Activated CD4-positive, alpha-beta memory T cell treated with anti-CD3 and anti-CD28 coated beads, Interleukin-2, amount 10 ng/mL, durations not matched to agents 7 days and 5 days (primary cell): Measurements from ENCODE around the gene NUBP1. TPM values are rescaled to one million over a fixed set of nuclear protein-coding genes. Genes with fewer than 3 reads are reported as not detected.
"Not testable (repeated sequence)": the region's sequence is repeated elsewhere in the genome, so short reads cannot be mapped to it uniquely, and the experiment has no call there.

Experiments used
- CTCF ChIA-PET: fragments of 350-600 bp; sonication (Branson Sonifier 250); formaldehyde crosslinking; loops from one replicate; lab custom pipeline; 2021; ENCODE audit warnings: antibody characterized with exemption, inconsistent platforms; lab: Charles Lee
- POLR2A ChIA-PET: fragments of 350-600 bp; sonication (Branson Sonifier 250); formaldehyde crosslinking; loops from one replicate; lab custom pipeline; 2021; ENCODE audit warnings: antibody characterized with exemption; lab: Charles Lee
- DNase-seq: peaks from one replicate; pipeline ENCODE4 v3.0.0-alpha.2; 2020
- H3K27ac Mint-ChIP-seq: one replicate; pipeline ENCODE4 v1.8.0; 2021; ENCODE audit warnings: mild to moderate bottlenecking, mixed read lengths
- H3K27me3 Mint-ChIP-seq: one replicate; pipeline ENCODE4 v1.8.0; 2021; ENCODE audit warnings: mixed read lengths
- H3K36me3 Mint-ChIP-seq: one replicate; pipeline ENCODE4 v1.8.0; 2021; ENCODE audit warnings: low read depth, mixed read lengths
- H3K4me1 Mint-ChIP-seq: one replicate; pipeline ENCODE4 v1.8.0; 2021; ENCODE audit warnings: mixed read lengths
- H3K4me3 Mint-ChIP-seq: one replicate; pipeline ENCODE4 v1.8.0; 2021; ENCODE audit warnings: mild to moderate bottlenecking, mixed read lengths
- H3K9me3 Mint-ChIP-seq: one replicate; pipeline ENCODE4 v1.8.0; 2021; ENCODE audit warnings: mixed read lengths
- total RNA-seq, 2 experiments: library from RNA; stranded (reverse); gene quantifications; one replicate each; pipeline ENCODE4 v1.2.3, GENCODE V29; 2021

The NUBP1 gene
- total RNA-seq, 2 experiments from 2014 or later, result 29.4 to 31.5 TPM

DNA sequence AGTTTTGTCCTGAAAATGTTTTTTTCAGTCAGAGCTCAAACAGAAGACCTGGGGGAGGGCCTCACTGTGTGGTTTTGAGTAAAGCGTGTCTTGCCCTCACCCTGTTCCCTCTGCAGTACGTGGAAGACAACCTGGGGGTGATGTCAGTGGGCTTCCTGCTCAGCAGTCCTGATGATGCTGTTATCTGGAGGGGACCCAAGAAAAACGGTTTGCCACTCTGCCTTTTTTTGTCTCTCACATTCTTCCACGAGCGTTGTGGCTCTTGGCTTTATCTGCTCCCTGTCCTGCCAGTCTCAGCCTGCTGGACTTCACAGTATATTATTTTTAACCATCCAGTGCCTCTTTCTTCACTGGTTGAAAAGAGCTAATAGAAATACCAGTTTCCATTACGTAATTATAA lies 12.9 kb downstream of the NUBP1 start:
- no peak for DNase-seq
- Mint-ChIP-seq H3K27me3 (no peaks in the 10 kb centered on the region), H3K27ac (no peak overlapping the region), H3K9me3 (no peaks in the 10 kb centered on the region), H3K4me3 (no peak overlapping the region), H3K36me3 (peaks cover 55% of the 10 kb centered on the region), H3K4me1 (peaks cover 10% of the 10 kb centered on the region)
- POLR2A ChIA-PET, result interaction anchor here (0.7 kb wide), 1 partner anchor 16 kb away, joined by 4 read pairs; no protein-coding TSS in a partner anchor
- CTCF ChIA-PET, result no interaction called here

DNA sequence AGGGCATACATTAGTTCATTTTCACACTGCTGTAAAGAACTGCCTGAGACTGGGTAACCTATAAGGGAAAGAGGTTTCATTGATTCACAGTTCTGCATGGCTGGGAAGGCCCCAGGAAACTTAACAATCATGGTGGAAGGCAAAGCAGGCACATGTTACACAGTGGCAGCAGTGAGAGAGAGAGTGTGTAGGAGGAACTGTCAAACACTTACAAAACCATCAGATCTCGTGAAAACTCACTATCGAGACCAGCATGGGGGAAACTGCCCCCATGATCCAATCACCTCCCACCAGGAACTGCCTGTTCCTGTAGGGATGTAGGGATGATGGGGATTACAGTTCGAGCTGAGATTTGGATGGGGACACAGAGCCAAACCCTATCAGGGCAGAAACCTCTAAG lies 17.2 kb downstream of the NUBP1 start:
- Mint-ChIP-seq H3K4me3 (no peak overlapping the region), H3K36me3 (peaks cover 74% of the 10 kb centered on the region), H3K27me3 (no peaks in the 10 kb centered on the region), H3K4me1 (peaks cover 10% of the 10 kb centered on the region), H3K27ac (no peak overlapping the region), H3K9me3 (peaks cover 9% of the 10 kb centered on the region)
- no peak for DNase-seq
- CTCF ChIA-PET, result no interaction called here
- POLR2A ChIA-PET, result no interaction called here

GRCh38 chr16:10761373-10761772 lies 17.7 kb downstream of the NUBP1 start:
- ChIA-PET CTCF (no interaction called here), POLR2A (no interaction called here)
- H3K27me3 Mint-ChIP-seq, result no peaks in the 10 kb centered on the region
- DNase-seq, result no peak
- H3K36me3 Mint-ChIP-seq, result peaks cover 75% of the 10 kb centered on the region
- H3K4me3 Mint-ChIP-seq, result no peak overlapping the region
- peaks cover 15% of the 10 kb centered on the region for H3K4me1 Mint-ChIP-seq
- H3K27ac Mint-ChIP-seq, result no peak overlapping the region
- H3K9me3 Mint-ChIP-seq, result peaks cover 9% of the 10 kb centered on the region

GRCh38 chr16:10762336-10763016 lies 18.8 kb downstream of the NUBP1 start:
- no peak overlapping the region for H3K4me3 Mint-ChIP-seq
- CTCF ChIA-PET, result no interaction called here
- no peak for DNase-seq
- no peak overlapping the region for H3K27ac Mint-ChIP-seq
- peaks cover 17% of the 10 kb centered on the region for H3K4me1 Mint-ChIP-seq
- H3K27me3 Mint-ChIP-seq, result no peaks in the 10 kb centered on the region
- POLR2A ChIA-PET, result no interaction called here
- H3K9me3 Mint-ChIP-seq, result peaks cover 9% of the 10 kb centered on the region
- H3K36me3 Mint-ChIP-seq, result peaks cover 69% of the 10 kb centered on the region

- POLR2A ChIA-PET, result no interaction called here
- H3K27ac Mint-ChIP-seq, result no peak overlapping the region
- no peak overlapping the region for H3K4me3 Mint-ChIP-seq
- CTCF ChIA-PET, result no interaction called here
- peaks cover 9% of the 10 kb centered on the region for H3K9me3 Mint-ChIP-seq
- peaks cover 64% of the 10 kb centered on the region for H3K36me3 Mint-ChIP-seq
- no peak for DNase-seq
- no peaks in the 10 kb centered on the region for H3K27me3 Mint-ChIP-seq
- H3K4me1 Mint-ChIP-seq, result peaks cover 17% of the 10 kb centered on the region
Observed at GRCh38 chr16:10763456-10763855, 19.8 kb downstream of the NUBP1 start.

DNA sequence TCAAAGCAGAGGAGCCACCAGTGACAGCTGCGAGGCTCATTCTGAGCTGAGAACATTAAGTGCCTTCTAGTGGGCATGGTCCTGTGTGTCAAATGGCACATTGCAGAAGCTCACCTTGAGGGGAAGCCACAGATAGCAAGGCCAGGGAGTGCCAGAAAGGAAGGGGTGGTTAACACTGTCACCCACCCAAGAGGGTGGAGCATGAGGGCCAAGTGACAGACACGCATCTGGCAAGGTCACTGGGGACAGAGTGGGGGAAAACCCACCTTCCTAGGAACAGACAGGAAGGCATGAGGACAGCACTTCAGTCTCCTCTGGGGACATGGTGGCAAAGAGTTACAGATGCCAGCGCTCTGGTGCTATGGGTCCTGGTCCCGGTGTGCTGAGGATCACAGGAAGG lies 22.1 kb downstream of the NUBP1 start:
- peaks cover 48% of the 10 kb centered on the region for H3K36me3 Mint-ChIP-seq
- H3K27me3 Mint-ChIP-seq, result no peaks in the 10 kb centered on the region
- ChIA-PET CTCF (no interaction called here), POLR2A (interaction anchor here (1.3 to 1.4 kb wide), 2 partner anchors 16 to 22 kb away, joined by 3 to 4 read pairs; partner anchors contain the start of gene NUBP1)
- H3K4me1 Mint-ChIP-seq, result peaks cover 17% of the 10 kb centered on the region
- H3K9me3 Mint-ChIP-seq, result peaks cover 9% of the 10 kb centered on the region
- DNase-seq, result no peak
- no peak overlapping the region for H3K4me3 Mint-ChIP-seq
- H3K27ac Mint-ChIP-seq, result peak overlapping the region; percentile 41

GRCh38 chr16:10767127-10767526 lies 23.5 kb downstream of the NUBP1 start:
- Mint-ChIP-seq H3K4me3 (no peak overlapping the region), H3K4me1 (peaks cover 26% of the 10 kb centered on the region), H3K27me3 (peaks cover 2% of the 10 kb centered on the region), H3K9me3 (peaks cover 9% of the 10 kb centered on the region), H3K27ac (no peak overlapping the region), H3K36me3 (peaks cover 37% of the 10 kb centered on the region)
- POLR2A ChIA-PET, result no interaction called here
- no peak for DNase-seq
- CTCF ChIA-PET, result no interaction called here

GRCh38 chr16:10769381-10769780 lies 25.7 kb downstream of the NUBP1 start:
- no peak for DNase-seq

GRCh38 chr16:10770907-10771306 lies 27.3 kb downstream of the NUBP1 start:
- POLR2A ChIA-PET, result interaction anchor here (1.2 kb wide), 1 partner anchor 27 kb away, joined by 4 read pairs; the partner anchor contains the start of gene NUBP1
- Mint-ChIP-seq H3K27me3 (peaks cover 18% of the 10 kb centered on the region), H3K4me3 (no peak overlapping the region), H3K9me3 (no peaks in the 10 kb centered on the region), H3K4me1 (peaks cover 26% of the 10 kb centered on the region), H3K36me3 (peaks cover 8% of the 10 kb centered on the region), H3K27ac (no peak overlapping the region)
- no peak for DNase-seq
- CTCF ChIA-PET, result interaction anchor here (1.2 kb wide), 2 partner anchors 105 to 148 kb away, joined by 3 to 13 read pairs; no protein-coding TSS in a partner anchor

More at GRCh38 chr16:10769381-10769780, 25.7 kb downstream of the NUBP1 start:
- Mint-ChIP-seq H3K4me3 (no peak overlapping the region), H3K4me1 (peaks cover 33% of the 10 kb centered on the region), H3K27ac (no peak overlapping the region), H3K9me3 (no peaks in the 10 kb centered on the region), H3K27me3 (peaks cover 8% of the 10 kb centered on the region), H3K36me3 (peaks cover 17% of the 10 kb centered on the region)
- POLR2A ChIA-PET, result interaction anchor here (0.8 kb wide), 1 partner anchor 149 kb away, joined by 3 read pairs; no protein-coding TSS in a partner anchor
- CTCF ChIA-PET, result no interaction called here

GRCh38 chr16:10776280-10776679 lies 32.6 kb downstream of the NUBP1 start:
- peak; percentile 34 for DNase-seq
- H3K27me3 Mint-ChIP-seq, result peaks cover 51% of the 10 kb centered on the region
- H3K27ac Mint-ChIP-seq, result no peak overlapping the region
- ChIA-PET POLR2A (no interaction called here), CTCF (no interaction called here)
- H3K36me3 Mint-ChIP-seq, result no peaks in the 10 kb centered on the region
- no peak overlapping the region for H3K4me3 Mint-ChIP-seq
- H3K9me3 Mint-ChIP-seq, result no peaks in the 10 kb centered on the region
- H3K4me1 Mint-ChIP-seq, result peaks cover 17% of the 10 kb centered on the region

DNA sequence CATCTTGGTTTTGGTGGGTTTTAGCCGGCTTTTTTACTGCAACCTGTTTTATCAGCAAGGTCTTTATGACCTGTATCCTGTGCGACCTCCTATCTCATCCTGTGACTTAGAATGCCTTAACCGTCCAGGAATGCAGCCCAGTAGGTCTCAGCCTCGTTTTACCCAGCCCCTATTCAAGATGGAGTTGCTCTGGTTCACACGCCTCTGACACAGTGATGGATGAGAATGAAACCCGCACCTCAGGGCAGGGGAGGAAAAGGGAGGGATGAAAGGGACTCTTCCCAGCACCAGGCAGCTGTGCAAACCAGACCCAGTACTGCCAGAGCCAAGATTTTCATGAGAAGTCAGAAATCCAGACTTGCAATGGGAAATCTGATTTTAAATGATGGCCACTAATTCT lies 33.3 kb downstream of the NUBP1 start:
- POLR2A ChIA-PET, H3K9me3 Mint-ChIP-seq, H3K36me3 Mint-ChIP-seq, H3K27ac Mint-ChIP-seq, H3K4me3 Mint-ChIP-seq, DNase-seq, CTCF ChIA-PET: not testable (repeated sequence)
- peaks cover 14% of the 10 kb centered on the region for H3K4me1 Mint-ChIP-seq
- H3K27me3 Mint-ChIP-seq, result peaks cover 54% of the 10 kb centered on the region

DNA sequence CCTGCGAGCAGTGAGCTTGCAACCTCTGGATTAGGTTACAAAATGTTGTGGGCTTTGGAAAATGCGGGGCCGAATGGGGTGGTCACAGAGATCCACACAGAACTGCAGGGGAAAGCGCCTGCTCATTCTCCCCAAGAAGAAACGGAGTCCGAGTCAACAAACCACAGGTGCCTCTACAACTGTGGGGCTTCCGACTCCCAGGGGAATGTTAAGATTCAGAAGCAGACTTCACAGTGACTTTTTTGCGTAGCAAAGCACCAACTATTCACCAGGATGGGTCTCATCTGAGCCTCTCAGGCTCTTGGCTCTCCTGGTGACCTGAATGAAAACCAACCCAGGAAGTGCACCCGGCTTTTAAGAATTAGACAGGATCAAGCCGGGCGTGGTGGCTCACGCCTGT lies 33.7 kb downstream of the NUBP1 start:
- Mint-ChIP-seq H3K9me3 (no peaks in the 10 kb centered on the region), H3K4me3 (no peak overlapping the region), H3K4me1 (peaks cover 14% of the 10 kb centered on the region), H3K27me3 (peaks cover 57% of the 10 kb centered on the region), H3K27ac (no peak overlapping the region), H3K36me3 (no peaks in the 10 kb centered on the region)
- DNase-seq, result no peak
- ChIA-PET CTCF (no interaction called here), POLR2A (no interaction called here)

GRCh38 chr16:10779908-10780307 lies 36.3 kb downstream of the NUBP1 start:
- POLR2A ChIA-PET, H3K9me3 Mint-ChIP-seq, H3K27ac Mint-ChIP-seq, H3K4me1 Mint-ChIP-seq, H3K4me3 Mint-ChIP-seq, DNase-seq, H3K36me3 Mint-ChIP-seq, CTCF ChIA-PET: not testable (repeated sequence)
- peaks cover 54% of the 10 kb centered on the region for H3K27me3 Mint-ChIP-seq

GRCh38 chr16:10780628-10781027 lies 37.0 kb downstream of the NUBP1 start:
- peaks cover 3% of the 10 kb centered on the region for H3K4me1 Mint-ChIP-seq
- no peak overlapping the region for H3K4me3 Mint-ChIP-seq
- ChIA-PET POLR2A (no interaction called here), CTCF (no interaction called here)
- no peak overlapping the region for H3K27ac Mint-ChIP-seq
- no peaks in the 10 kb centered on the region for H3K9me3 Mint-ChIP-seq
- H3K27me3 Mint-ChIP-seq, result peaks cover 51% of the 10 kb centered on the region
- no peaks in the 10 kb centered on the region for H3K36me3 Mint-ChIP-seq
- DNase-seq, result no peak
